SK-N-MC (cell line): ENCODE results near the gene RBM42.
A peak's percentile ranks its signal among the peaks of the same experiment; 100 is the strongest.

Source experiments
- DNase-seq: peaks from one replicate; pipeline ENCODE4 v3.0.0-alpha.2; 2011; ENCODE audit warnings: low read depth, low spot score
- H3K27ac ChIP-seq: fragments of 200-600 bp; sonication (generic); 2 replicates; pipeline ENCODE4 v1.5.1; 2016; ENCODE audit warnings: mixed run types
- H3K36me3 ChIP-seq: fragments of 200-600 bp; sonication (generic); 2 replicates; pipeline ENCODE4 v1.6.1; 2017; ENCODE audit warnings: antibody characterized with exemption, low read length, mixed read lengths; ENCODE audit not compliant: insufficient read depth
- H3K4me3 ChIP-seq: fragments of 200-600 bp; sonication (generic); 2 replicates; pipeline ENCODE4 v1.5.1; 2016
- H3K9ac ChIP-seq: fragments of 200-600 bp; sonication (generic); 2 replicates; pipeline ENCODE4 v1.8.0; 2017; ENCODE audit warnings: mixed run types, mixed read lengths; ENCODE audit not compliant: insufficient read length
- H3K9me3 ChIP-seq: fragments of 200-600 bp; sonication (generic); 2 replicates; pipeline ENCODE4 v1.6.1; 2017; ENCODE audit warnings: low read depth, mild to moderate bottlenecking, antibody characterized with exemption, low read length, moderate library complexity, mixed read lengths
- EZH2 ChIP-seq: fragments of 200-600 bp; sonication (generic); IDR thresholded peaks from one replicate; pipeline ENCODE4 v1.6.1; 2017; ENCODE audit warnings: antibody characterized with exemption
- FOXP2 ChIP-seq: optimal IDR thresholded peaks from 2 replicates; pipeline ENCODE3; 2011; ENCODE audit warnings: mild to moderate bottlenecking, moderate library complexity; ENCODE audit not compliant: insufficient read depth; ENCODE audit errors: extremely low read length, control extremely low read depth
- POLR2AphosphoS5 ChIP-seq: IDR thresholded peaks from 2 replicates; pipeline ENCODE4 v1.6.1; 2012; ENCODE audit warnings: mild to moderate bottlenecking, low read depth, low read length, borderline replicate concordance

Gene RBM42

DNA sequence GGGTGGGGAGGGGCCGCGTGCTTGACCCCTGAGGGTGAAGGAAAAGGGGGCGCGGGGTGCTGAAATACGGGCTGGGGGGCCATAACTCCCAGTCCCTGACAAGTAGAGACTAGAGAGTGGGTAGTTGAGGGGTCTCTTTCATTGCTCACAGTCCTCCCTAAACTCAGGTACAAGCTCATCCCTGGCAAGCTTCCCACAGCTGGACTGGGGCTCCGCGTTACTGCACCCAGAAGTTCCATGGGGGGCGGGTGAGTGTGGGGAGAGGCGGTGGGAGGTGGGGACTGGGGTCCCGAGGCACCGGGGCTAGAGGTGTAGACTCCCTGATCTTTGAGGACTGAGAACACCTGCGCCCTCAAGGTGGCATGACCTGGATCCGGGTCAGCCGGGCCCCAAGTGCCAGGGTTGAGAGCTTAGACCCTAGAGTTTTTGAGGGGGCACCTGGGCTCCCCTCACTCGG lies 14.0 kb downstream of the RBM42 start:
- no peak for TF ChIP-seq FOXP2
- no peak for TF ChIP-seq EZH2
- no peak for TF ChIP-seq POLR2AphosphoS5
- Histone ChIP-seq H3K36me3 (peaks cover 2% of the 10 kb centered on the region; the same call in 1 of the 2 replicates), H3K4me3 (peak overlapping the region; percentile 97), H3K9me3 (no peaks in the 10 kb centered on the region), H3K9ac (peak overlapping the region; percentile 83), H3K27ac (no peak overlapping the region)
- DNase-seq: no peak

- TF ChIP-seq POLR2AphosphoS5: peak; percentile 73
- TF ChIP-seq EZH2: no peak
- peak; percentile 67 for TF ChIP-seq FOXP2
Observed at GRCh38 chr19:35643255-35644205, 14.7 kb downstream of the RBM42 start.

DNA sequence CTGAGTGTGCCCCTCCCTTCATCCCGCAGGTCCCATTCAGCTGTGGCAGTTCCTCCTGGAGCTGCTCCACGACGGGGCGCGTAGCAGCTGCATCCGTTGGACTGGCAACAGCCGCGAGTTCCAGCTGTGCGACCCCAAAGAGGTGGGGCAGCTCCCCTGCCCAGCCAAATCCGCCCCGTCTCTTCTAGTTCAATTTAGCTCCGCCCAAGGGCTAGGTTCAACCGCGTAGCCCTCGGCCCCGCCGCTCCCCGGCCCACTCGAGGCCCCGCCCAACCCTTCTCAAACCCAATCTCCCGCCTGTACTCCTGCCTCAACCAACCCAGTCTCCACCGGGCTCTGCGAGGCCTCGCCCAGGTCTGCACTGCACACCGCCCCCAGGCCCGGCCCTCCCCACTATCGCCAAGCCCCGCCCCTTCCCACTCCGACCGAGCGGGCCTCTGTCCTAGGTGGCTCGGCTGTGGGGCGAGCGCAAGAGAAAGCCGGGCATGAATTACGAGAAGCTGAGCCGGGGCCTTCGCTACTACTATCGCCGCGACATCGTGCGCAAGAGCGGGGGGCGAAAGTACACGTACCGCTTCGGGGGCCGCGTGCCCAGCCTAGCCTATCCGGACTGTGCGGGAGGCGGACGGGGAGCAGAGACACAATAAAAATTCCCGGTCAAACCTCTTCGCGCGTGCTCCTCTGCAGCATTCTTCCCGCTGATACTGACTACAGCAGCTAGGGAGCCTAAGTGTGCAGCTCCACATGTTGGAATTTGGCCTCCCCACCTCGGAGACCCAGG lies 15.6 kb downstream of the RBM42 start:
- no peaks in the 10 kb centered on the region for H3K36me3 ChIP-seq
- H3K9ac ChIP-seq: peak overlapping the region; percentile 83
- peak overlapping the region; percentile 97 for H3K4me3 ChIP-seq
- TF ChIP-seq POLR2AphosphoS5 (peak; percentile 49; the same call in 1 of the 2 replicates), EZH2 (no peak)
- H3K9me3 ChIP-seq: no peaks in the 10 kb centered on the region
- DNase-seq: peak; percentile 30
- H3K27ac ChIP-seq: peak overlapping the region; percentile 68; the same call in 1 of the 2 replicates

More at GRCh38 chr19:35643255-35644205, 14.7 kb downstream of the RBM42 start:
- Histone ChIP-seq H3K4me3 (peak overlapping the region; percentile 97), H3K27ac (peak overlapping the region; percentile 87), H3K9ac (peak overlapping the region; percentile 83), H3K36me3 (no peaks in the 10 kb centered on the region), H3K9me3 (no peaks in the 10 kb centered on the region)
- DNase-seq: no peak

GRCh38 chr19:35644987-35645679 lies 16.3 kb downstream of the RBM42 start:
- H3K9ac ChIP-seq: peak overlapping the region; percentile 65
- no peaks in the 10 kb centered on the region for H3K36me3 ChIP-seq
- TF ChIP-seq FOXP2 (no peak), POLR2AphosphoS5 (peak; percentile 77; the same call in 1 of the 2 replicates)
- peak overlapping the region; percentile 97 for H3K4me3 ChIP-seq
- peak overlapping the region; percentile 68; the same call in 1 of the 2 replicates for H3K27ac ChIP-seq
- peak; percentile 37 for DNase-seq
- no peaks in the 10 kb centered on the region for H3K9me3 ChIP-seq

GRCh38 chr19:35645680-35646511 lies 17.1 kb downstream of the RBM42 start:
- peak overlapping the region; percentile 85 for H3K27ac ChIP-seq
- TF ChIP-seq FOXP2 (no peak), POLR2AphosphoS5 (no peak), EZH2 (no peak)
- H3K9ac ChIP-seq: no peak overlapping the region
- no peak for DNase-seq
- peaks cover under 1% of the 10 kb centered on the region; the same call in 1 of the 2 replicates for H3K36me3 ChIP-seq
- H3K4me3 ChIP-seq: no peak overlapping the region; the same call in 1 of the 2 replicates
- H3K9me3 ChIP-seq: no peaks in the 10 kb centered on the region

- H3K36me3 ChIP-seq: peaks cover 4% of the 10 kb centered on the region; the same call in 1 of the 2 replicates
- H3K4me3 ChIP-seq: peak within 1 kb of the TSS; percentile 97
- TF ChIP-seq EZH2 (no peak), FOXP2 (no peak), POLR2AphosphoS5 (peak; percentile 97)
- H3K27ac ChIP-seq: peak within 1 kb of the TSS; percentile 85; the same call in 1 of the 2 replicates
- peak; percentile 90 for DNase-seq
- H3K9ac ChIP-seq: peak within 1 kb of the TSS; percentile 84
- no peaks in the 10 kb centered on the region for H3K9me3 ChIP-seq
Observed at GRCh38 chr19:35648017-35648961, 19.5 kb downstream of the RBM42 start, which contains the start of gene COX6B1. COX6B1 (plus strand) TSS chr19:35648323; CDS start chr19:35651244, 2,921 bp downstream.
